Peyer's patch (tissue), 4 donors: Measurements from ENCODE around the gene ZNF71.

Experiments used
- POLR2A ChIP-seq, 2 donors: fragments of 450-650 bp; IDR thresholded peaks; one replicate each; pipeline ENCODE4 v1.5.1; 2017; ENCODE audit warnings: antibody characterized with exemption in 2 of 2, mild to moderate bottlenecking in 2 of 2, moderate library complexity in 2 of 2
- TF ChIP-seq, protein P1 (sequence below), 6 experiments: fragments of 450-650 bp in 4 of 6; fragments of 200-600 bp in 2 of 6; sonication (generic) in 1 of 6; IDR thresholded peaks; one replicate each; pipeline ENCODE4 v1.5.1; 2017 to 2019; ENCODE audit warnings: antibody characterized with exemption in 6 of 6, mild to moderate bottlenecking in 3 of 6, moderate library complexity in 1 of 6

DNA sequence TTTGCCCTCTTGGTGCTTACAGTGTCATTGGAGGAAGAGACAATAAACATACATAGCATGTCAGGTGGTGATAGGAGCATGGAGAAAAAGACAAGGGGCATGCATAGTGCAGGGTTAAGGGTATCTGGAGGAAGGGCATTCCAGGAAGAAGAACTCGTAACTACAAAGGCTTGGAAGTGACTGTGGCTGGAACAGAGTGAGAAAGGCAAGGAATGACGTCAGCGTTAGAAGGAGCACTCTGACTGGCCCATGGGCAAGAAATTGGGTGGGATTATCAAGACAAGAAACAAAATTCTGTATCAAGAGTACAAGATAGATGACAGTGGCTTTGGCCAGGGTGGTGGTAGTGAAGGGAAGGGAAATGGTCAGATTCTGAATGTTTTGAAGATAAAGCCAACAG, 59.0 kb downstream of the ZNF71 start:
- TF ChIP-seq, protein P1, sequence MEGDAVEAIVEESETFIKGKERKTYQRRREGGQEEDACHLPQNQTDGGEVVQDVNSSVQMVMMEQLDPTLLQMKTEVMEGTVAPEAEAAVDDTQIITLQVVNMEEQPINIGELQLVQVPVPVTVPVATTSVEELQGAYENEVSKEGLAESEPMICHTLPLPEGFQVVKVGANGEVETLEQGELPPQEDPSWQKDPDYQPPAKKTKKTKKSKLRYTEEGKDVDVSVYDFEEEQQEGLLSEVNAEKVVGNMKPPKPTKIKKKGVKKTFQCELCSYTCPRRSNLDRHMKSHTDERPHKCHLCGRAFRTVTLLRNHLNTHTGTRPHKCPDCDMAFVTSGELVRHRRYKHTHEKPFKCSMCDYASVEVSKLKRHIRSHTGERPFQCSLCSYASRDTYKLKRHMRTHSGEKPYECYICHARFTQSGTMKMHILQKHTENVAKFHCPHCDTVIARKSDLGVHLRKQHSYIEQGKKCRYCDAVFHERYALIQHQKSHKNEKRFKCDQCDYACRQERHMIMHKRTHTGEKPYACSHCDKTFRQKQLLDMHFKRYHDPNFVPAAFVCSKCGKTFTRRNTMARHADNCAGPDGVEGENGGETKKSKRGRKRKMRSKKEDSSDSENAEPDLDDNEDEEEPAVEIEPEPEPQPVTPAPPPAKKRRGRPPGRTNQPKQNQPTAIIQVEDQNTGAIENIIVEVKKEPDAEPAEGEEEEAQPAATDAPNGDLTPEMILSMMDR (IDR thresholded peaks at IDR 0.05): no peak
- no peak for TF ChIP-seq POLR2A (IDR thresholded peaks at IDR 0.05)
